ENCODE results near the gene LRRTM4. TPM values are rescaled to one million over a fixed set of nuclear protein-coding genes. Genes with fewer than 3 reads are reported as not detected.

LRRTM4 gene
- total RNA-seq, 1 experiment from 2014 or later: 0.23 TPM

DNA sequence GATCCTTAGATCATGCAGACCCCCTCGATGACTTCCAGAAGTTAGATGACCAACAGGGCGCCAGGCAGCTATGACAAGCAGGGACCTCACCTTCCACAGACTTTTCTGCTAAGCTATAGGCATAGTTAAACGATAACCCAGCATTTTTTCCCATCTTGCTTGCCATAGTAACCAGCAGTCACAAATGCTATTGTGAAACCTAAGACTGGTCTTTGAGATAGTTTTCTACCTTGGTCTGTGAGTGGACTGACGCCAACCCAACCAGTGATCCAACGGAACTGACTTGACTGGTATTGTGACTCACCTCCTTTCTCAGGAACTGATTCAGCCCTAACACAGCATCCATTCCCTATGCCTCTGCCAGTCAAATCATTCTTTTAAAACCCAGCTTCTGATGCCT lies 361.2 kb downstream of the LRRTM4 start:
- ChIA-PET CTCF (no interaction called here), POLR2A (no interaction called here)
- no peak overlapping the region for H3K4me3 ChIP-seq (ENCODE audit: low read depth in 2 of 2, low read length in 2 of 2)
- no peaks in the 10 kb centered on the region for H3K4me1 ChIP-seq (ENCODE audit: control insufficient read depth, insufficient read depth, low read length)
- no peaks in the 10 kb centered on the region for H3K27me3 ChIP-seq (ENCODE audit: control insufficient read depth, insufficient read depth, low read length)
- in situ Hi-C loops (cut with HindIII; ENCODE audit: low pct_unique_long_range_greater_than_20kb, low sequenced_read_pairs): no loop called here
- TF ChIP-seq TCF7L2 (IDR thresholded peaks at IDR 0.05; ENCODE audit: low read depth, low read length): no peak
- TF ChIP-seq SIN3A (IDR thresholded peaks at IDR 0.05; ENCODE audit: borderline replicate concordance, insufficient read depth, low read depth, low read length): no peak
- TF ChIP-seq, protein P1, sequence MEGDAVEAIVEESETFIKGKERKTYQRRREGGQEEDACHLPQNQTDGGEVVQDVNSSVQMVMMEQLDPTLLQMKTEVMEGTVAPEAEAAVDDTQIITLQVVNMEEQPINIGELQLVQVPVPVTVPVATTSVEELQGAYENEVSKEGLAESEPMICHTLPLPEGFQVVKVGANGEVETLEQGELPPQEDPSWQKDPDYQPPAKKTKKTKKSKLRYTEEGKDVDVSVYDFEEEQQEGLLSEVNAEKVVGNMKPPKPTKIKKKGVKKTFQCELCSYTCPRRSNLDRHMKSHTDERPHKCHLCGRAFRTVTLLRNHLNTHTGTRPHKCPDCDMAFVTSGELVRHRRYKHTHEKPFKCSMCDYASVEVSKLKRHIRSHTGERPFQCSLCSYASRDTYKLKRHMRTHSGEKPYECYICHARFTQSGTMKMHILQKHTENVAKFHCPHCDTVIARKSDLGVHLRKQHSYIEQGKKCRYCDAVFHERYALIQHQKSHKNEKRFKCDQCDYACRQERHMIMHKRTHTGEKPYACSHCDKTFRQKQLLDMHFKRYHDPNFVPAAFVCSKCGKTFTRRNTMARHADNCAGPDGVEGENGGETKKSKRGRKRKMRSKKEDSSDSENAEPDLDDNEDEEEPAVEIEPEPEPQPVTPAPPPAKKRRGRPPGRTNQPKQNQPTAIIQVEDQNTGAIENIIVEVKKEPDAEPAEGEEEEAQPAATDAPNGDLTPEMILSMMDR (IDR thresholded peaks at IDR 0.05): no peak
- peaks cover 3% of the 10 kb centered on the region; the same call in 1 of the 2 replicates for H3K9me3 ChIP-seq (ENCODE audit: control insufficient read depth, insufficient read depth, low read depth, low read length)
- H3K27ac ChIP-seq (ENCODE audit: low read length): no peak overlapping the region
- no peak for ATAC-seq
- H3K36me3 ChIP-seq (ENCODE audit: control insufficient read depth, insufficient read depth, low read length): no peaks in the 10 kb centered on the region
- DNase-seq (ENCODE audit: low read depth, low spot score): peak; percentile 2
- no TSS peak for BruUV-seq (replicated peaks)
- intact Hi-C loops (cut with micrococcal nuclease; ENCODE audit: unreplicated experiment): no loop called here

DNA sequence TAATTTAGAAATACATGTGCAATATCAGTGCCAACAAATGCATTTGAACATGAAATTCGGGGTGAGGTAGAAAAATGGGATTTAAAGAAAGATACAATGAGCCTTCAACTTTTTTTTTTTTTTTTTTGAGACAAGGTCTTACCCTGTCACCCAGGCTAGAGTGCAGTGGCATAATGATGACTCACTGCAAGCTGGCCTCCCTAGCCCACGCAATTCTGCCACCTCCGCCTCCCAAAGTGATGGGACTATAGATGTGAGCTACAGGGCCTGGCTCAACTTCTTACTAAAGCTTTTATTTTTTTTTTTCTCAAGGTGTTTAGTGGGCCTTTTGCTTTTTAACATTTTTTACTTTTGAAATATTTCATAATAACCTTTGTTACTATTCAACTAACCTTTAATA lies 365.6 kb downstream of the LRRTM4 start:
- ChIA-PET POLR2A (no interaction called here), CTCF (no interaction called here)
- Histone ChIP-seq H3K36me3 (ENCODE audit: control insufficient read depth, insufficient read depth, low read length) (no peaks in the 10 kb centered on the region), H3K4me3 (ENCODE audit: low read depth in 2 of 2, low read length in 2 of 2) (no peak overlapping the region), H3K27ac (ENCODE audit: low read length) (no peak overlapping the region), H3K4me1 (ENCODE audit: control insufficient read depth, insufficient read depth, low read length) (no peaks in the 10 kb centered on the region), H3K9me3 (ENCODE audit: control insufficient read depth, insufficient read depth, low read depth, low read length) (peaks cover 3% of the 10 kb centered on the region; the same call in 1 of the 2 replicates), H3K27me3 (ENCODE audit: control insufficient read depth, insufficient read depth, low read length) (no peaks in the 10 kb centered on the region)
- no TSS peak for BruUV-seq (replicated peaks)
- DNase-seq (ENCODE audit: low read depth, low spot score) (no peak), ATAC-seq (no peak)
- intact Hi-C loops (cut with micrococcal nuclease; ENCODE audit: unreplicated experiment): no loop called here
- TF ChIP-seq POLR2AphosphoS5 (IDR thresholded peaks at IDR 0.05; ENCODE audit: low read depth, low read length) (no peak), TCF7L2 (IDR thresholded peaks at IDR 0.05; ENCODE audit: low read depth, low read length) (no peak), SIN3A (IDR thresholded peaks at IDR 0.05; ENCODE audit: borderline replicate concordance, insufficient read depth, low read depth, low read length) (no peak)
- TF ChIP-seq, protein P2, sequence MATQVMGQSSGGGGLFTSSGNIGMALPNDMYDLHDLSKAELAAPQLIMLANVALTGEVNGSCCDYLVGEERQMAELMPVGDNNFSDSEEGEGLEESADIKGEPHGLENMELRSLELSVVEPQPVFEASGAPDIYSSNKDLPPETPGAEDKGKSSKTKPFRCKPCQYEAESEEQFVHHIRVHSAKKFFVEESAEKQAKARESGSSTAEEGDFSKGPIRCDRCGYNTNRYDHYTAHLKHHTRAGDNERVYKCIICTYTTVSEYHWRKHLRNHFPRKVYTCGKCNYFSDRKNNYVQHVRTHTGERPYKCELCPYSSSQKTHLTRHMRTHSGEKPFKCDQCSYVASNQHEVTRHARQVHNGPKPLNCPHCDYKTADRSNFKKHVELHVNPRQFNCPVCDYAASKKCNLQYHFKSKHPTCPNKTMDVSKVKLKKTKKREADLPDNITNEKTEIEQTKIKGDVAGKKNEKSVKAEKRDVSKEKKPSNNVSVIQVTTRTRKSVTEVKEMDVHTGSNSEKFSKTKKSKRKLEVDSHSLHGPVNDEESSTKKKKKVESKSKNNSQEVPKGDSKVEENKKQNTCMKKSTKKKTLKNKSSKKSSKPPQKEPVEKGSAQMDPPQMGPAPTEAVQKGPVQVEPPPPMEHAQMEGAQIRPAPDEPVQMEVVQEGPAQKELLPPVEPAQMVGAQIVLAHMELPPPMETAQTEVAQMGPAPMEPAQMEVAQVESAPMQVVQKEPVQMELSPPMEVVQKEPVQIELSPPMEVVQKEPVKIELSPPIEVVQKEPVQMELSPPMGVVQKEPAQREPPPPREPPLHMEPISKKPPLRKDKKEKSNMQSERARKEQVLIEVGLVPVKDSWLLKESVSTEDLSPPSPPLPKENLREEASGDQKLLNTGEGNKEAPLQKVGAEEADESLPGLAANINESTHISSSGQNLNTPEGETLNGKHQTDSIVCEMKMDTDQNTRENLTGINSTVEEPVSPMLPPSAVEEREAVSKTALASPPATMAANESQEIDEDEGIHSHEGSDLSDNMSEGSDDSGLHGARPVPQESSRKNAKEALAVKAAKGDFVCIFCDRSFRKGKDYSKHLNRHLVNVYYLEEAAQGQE (IDR thresholded peaks at IDR 0.05; ENCODE audit: insufficient read depth in 1 of 2, low read depth in 2 of 2, low read length in 1 of 2): no peak
- TF ChIP-seq, protein P1 (IDR thresholded peaks at IDR 0.05): no peak
- in situ Hi-C loops (cut with HindIII; ENCODE audit: low pct_unique_long_range_greater_than_20kb, low sequenced_read_pairs): no loop called here
